Upper lobe of left lung (tissue), 4 donors: Measurements from ENCODE around the gene CACNG8.

Source experiments
- CTCF ChIP-seq, 6 experiments: fragments of 450-650 bp in 4 of 6; fragments of 200-600 bp in 2 of 6; sonication (generic) in 2 of 6; IDR thresholded peaks; one replicate each; pipeline ENCODE4 v1.5.1; 2016 to 2019; ENCODE audit warnings: antibody characterized with exemption in 6 of 6
- POLR2AphosphoS5 ChIP-seq, 2 donors: sonication (generic); formaldehyde crosslinking; IDR thresholded peaks; one replicate each; pipeline ENCODE4 v1.5.1; 2017; ENCODE audit warnings: antibody characterized with exemption in 2 of 2

- TF ChIP-seq POLR2AphosphoS5 (IDR thresholded peaks at IDR 0.05) (no peak), CTCF (IDR thresholded peaks at IDR 0.05) (no peak)
These were observed 5.1 kb upstream of the CACNG8 start for GRCh38 chr19:53957448-53958167.
